Nephron progenitor cell (in vitro differentiated cells): Measurements from ENCODE around the gene CARD19.

Experiments used
- DNase-seq: peaks from one replicate; pipeline ENCODE4 v3.0.0; 2021
- H3K27ac Mint-ChIP-seq: 2 replicates; pipeline ENCODE4 v1.8.0; 2021; ENCODE audit warnings: mild to moderate bottlenecking, moderate library complexity, mixed read lengths
- H3K27me3 Mint-ChIP-seq: 2 replicates; pipeline ENCODE4 v1.8.0; 2021; ENCODE audit warnings: mild to moderate bottlenecking, low read depth, mixed read lengths; ENCODE audit not compliant: poor library complexity
- H3K36me3 Mint-ChIP-seq: 2 replicates; pipeline ENCODE4 v1.8.0; 2021; ENCODE audit warnings: low read depth, mixed read lengths
- H3K4me1 Mint-ChIP-seq: 2 replicates; pipeline ENCODE4 v1.8.0; 2021; ENCODE audit warnings: mixed read lengths
- H3K4me3 Mint-ChIP-seq: 2 replicates; pipeline ENCODE4 v1.8.0; 2021; ENCODE audit warnings: mild to moderate bottlenecking, moderate library complexity, mixed read lengths
- H3K9me3 Mint-ChIP-seq: 2 replicates; pipeline ENCODE4 v1.8.0; 2021; ENCODE audit warnings: mild to moderate bottlenecking, moderate library complexity, mixed read lengths
- TF ChIP-seq, protein P1 (sequence below): fragments of 200-600 bp; sonication (generic); IDR thresholded peaks from 2 replicates; pipeline ENCODE4 v1.5.0; 2021; ENCODE audit warnings: antibody characterized with exemption

The CARD19 gene

DNA sequence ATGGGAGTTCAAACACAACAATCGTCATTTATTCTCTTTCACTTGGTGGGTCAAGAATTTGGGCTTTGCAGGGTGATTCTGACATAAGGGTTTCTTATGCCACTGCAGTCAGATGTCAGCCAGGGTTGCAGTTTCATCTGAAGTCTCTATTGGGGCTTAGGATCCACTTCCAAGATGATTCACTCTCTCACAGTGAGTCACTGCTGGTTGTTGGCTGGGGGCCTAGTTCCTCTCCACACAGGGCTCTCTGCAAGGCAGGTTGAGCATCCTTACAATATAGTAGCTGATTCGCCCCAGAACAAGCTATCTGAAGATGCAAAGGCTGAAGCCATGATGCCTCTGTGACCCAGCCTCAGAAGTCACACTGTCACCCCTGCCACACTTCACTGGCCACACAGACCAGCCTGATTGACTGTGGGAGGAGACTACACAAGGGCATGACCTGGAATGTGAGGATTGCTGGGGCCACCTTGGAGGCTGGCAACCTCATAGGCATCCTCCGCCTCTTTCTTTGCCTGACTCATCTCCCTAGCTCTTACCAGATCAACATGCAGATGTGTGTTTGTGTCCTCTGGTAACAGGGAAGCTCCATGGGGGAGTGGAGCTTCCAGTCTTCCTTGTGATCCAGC lies 4.5 kb upstream of the CARD19 start:
- Mint-ChIP-seq H3K27ac (peak overlapping the region; percentile 58), H3K4me3 (peak overlapping the region; percentile 20), H3K9me3 (peaks cover 3% of the 10 kb centered on the region), H3K36me3 (peaks cover 3% of the 10 kb centered on the region), H3K27me3 (no peaks in the 10 kb centered on the region), H3K4me1 (peaks cover 64% of the 10 kb centered on the region)
- DNase-seq, result no peak
- TF ChIP-seq, protein P1, sequence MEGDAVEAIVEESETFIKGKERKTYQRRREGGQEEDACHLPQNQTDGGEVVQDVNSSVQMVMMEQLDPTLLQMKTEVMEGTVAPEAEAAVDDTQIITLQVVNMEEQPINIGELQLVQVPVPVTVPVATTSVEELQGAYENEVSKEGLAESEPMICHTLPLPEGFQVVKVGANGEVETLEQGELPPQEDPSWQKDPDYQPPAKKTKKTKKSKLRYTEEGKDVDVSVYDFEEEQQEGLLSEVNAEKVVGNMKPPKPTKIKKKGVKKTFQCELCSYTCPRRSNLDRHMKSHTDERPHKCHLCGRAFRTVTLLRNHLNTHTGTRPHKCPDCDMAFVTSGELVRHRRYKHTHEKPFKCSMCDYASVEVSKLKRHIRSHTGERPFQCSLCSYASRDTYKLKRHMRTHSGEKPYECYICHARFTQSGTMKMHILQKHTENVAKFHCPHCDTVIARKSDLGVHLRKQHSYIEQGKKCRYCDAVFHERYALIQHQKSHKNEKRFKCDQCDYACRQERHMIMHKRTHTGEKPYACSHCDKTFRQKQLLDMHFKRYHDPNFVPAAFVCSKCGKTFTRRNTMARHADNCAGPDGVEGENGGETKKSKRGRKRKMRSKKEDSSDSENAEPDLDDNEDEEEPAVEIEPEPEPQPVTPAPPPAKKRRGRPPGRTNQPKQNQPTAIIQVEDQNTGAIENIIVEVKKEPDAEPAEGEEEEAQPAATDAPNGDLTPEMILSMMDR, result no peak

DNA sequence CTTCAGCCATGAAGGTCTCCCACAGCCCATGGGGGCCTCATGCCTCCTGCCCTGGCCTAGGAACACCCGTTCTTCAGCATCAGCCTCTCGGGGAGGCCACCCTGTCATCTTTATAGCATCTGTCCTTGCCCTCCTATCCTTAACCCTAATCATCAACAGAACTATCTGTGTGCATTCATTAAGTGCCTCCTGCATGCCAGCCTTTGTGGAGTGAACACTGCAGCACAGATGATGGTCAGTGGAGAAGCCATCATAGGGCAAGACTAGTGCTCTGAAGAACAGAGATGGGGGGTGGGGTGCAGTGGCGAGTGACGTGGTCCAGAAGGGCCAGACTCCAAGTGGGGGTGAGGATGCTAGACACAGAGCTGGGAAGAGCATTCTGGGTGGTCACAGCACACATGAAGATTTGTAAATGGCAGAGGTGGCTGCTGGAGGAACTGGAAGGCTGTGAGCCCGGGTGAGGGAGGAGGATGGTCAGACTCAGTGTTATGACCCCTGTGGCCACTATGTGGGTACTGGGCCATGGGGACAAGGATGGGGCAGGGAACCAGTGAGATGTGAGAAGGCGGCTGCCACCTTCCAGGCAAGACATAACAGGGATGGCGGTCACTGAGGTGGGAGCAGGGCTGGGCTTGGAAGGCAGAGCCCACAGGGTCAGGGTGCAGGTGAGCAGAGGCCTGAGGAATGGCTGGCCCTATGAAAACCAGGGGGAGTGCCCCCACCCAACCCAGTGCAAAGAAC lies 3.6 kb upstream of the CARD19 start:
- DNase-seq, result no peak
- Mint-ChIP-seq H3K9me3 (no peaks in the 10 kb centered on the region), H3K4me1 (peaks cover 67% of the 10 kb centered on the region), H3K4me3 (peak overlapping the region; percentile 20), H3K36me3 (no peaks in the 10 kb centered on the region), H3K27me3 (peaks cover 4% of the 10 kb centered on the region), H3K27ac (peak overlapping the region; percentile 58)
- TF ChIP-seq, protein P1, result no peak

DNA sequence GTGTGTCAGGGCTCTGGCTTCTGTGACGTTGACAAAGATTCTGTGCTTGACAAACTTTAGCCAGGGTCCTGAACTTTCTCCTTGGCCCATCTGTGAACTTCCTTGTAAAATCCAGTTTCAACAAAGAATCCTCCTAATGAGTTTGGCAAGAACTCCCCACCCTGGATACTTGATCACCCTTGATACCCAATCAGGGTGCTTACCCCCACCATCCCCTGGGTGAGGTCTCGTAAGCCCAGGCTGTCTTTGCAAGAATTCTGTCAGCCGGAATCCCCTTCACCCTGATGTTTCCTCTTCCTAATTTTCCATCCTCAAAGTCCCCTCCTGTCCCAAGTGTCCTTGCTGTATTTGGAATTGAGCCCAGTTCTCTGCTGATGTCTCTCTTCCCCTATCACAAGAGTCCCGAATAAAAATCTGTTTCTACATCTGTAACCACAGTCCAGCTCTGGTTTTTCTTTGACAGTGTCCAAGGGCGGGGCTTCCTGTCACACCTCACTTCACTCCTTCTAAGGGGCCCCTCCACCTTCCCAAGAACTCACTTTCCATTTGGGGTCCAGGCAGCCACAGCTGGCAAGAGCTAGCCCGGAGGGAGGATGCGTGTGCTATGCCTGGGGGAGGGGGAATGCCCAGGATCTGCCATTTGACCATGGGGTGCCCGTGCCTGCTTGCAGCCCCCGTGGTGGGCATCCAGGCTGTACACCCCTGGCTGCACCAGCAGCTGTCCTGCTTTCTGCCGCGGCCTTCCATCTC lies 2.7 kb upstream of the CARD19 start:
- no peak for DNase-seq

DNA sequence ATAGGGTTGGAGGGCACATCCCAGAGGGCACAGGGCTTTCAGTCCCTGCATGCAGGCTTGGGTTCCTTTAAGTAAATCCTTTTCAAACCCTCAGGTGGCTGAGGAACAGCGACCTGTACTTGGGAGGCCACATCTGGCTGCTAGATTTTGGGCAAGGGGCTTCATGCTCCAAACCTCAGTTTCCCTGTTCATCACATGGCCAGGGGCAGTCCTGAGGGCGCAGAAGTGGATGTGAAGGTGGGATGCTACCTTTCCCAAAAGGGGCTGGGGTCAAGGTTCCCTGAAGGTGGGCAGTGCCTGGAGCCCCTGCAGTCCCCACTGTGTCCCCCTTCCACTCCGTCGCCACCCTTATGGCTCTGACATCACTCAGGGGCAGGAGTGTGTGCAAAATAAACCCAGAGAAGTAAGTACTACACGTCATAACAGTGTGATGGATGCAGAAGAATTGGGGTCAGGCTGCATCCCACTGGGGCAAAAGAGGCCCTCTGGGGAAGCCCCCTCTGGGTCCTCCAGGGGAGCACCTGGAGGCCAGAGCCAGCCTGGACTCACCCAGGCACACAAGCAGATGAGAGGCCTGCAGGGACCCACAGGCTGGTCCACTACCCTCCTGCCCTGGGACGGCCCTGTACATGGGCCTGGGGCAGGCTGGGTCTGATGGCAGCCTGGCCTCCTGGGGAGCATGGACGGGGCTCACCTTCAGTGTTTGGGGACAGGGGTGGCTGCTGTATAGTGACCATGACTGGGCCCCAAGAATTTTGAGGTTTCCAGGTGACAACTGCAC lies 1.9 kb upstream of the CARD19 start:
- TF ChIP-seq, protein P1, result no peak
- Mint-ChIP-seq H3K36me3 (no peaks in the 10 kb centered on the region), H3K4me1 (peaks cover 69% of the 10 kb centered on the region), H3K4me3 (peak overlapping the region; percentile 72), H3K27me3 (peaks cover 4% of the 10 kb centered on the region), H3K9me3 (no peaks in the 10 kb centered on the region), H3K27ac (peak overlapping the region; percentile 19)
- DNase-seq, result no peak

More for the DNA sequence above, 2.7 kb upstream of the CARD19 start:
- no peaks in the 10 kb centered on the region for H3K9me3 Mint-ChIP-seq
- H3K4me1 Mint-ChIP-seq, result peaks cover 69% of the 10 kb centered on the region
- peak overlapping the region; percentile 53 for H3K4me3 Mint-ChIP-seq
- peaks cover 4% of the 10 kb centered on the region for H3K27me3 Mint-ChIP-seq
- peak overlapping the region; percentile 35 for H3K27ac Mint-ChIP-seq
- TF ChIP-seq, protein P1, result no peak
- H3K36me3 Mint-ChIP-seq, result no peaks in the 10 kb centered on the region

DNA sequence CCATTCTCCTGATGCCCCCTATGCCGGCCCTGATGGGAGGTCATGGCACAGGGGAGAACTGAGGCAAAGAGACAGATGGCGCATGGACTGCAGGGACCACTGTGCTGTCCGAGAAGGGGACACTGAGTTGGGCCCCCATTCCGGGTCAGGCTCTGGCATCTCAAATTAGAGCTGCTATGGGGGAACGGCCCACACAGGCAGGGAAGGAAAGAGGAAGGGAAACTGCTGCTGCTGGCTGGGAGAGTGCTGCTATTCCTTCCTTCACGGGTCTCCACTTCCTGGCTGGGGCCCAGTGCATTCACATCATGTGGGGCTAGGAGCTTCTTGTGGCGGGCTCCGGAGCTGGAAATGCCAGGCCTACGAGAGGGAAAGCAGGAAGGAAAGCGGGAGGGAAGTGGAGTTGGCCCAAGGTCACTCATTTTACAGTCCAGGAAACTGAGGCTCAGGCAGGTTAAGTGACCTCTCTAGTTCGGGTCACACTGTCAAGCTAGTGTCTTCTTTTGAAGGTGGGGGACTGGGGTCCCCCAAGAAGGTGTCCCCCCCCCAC lies 1.3 kb upstream of the CARD19 start:
- no peaks in the 10 kb centered on the region for H3K36me3 Mint-ChIP-seq
- no peak for DNase-seq
- TF ChIP-seq, protein P1, result no peak
- H3K27me3 Mint-ChIP-seq, result peaks cover 4% of the 10 kb centered on the region
- peak overlapping the region; percentile 72 for H3K4me3 Mint-ChIP-seq
- H3K9me3 Mint-ChIP-seq, result no peaks in the 10 kb centered on the region
- peak overlapping the region; percentile 90 for H3K27ac Mint-ChIP-seq
- peaks cover 62% of the 10 kb centered on the region for H3K4me1 Mint-ChIP-seq
